B cell (primary cell): Measurements from ENCODE around the gene GMEB2. TPM values are rescaled to one million over a fixed set of nuclear protein-coding genes. Genes with fewer than 3 reads are reported as not detected.

Experiments used
- ATAC-seq: fragments of 200-7000 bp; cut with Tn5 transposase; one replicate; pipeline ENCODE4 v1.10.0; 2021; ENCODE audit warnings: low read depth, mild to moderate bottlenecking, moderate number of reproducible peaks, moderate library complexity
- CTCF ChIA-PET: fragments of 350-600 bp; sonication (Branson Sonifier 250); formaldehyde crosslinking; loops from one replicate; lab custom pipeline; 2021; ENCODE audit warnings: antibody characterized with exemption, inconsistent platforms; lab: Charles Lee
- POLR2A ChIA-PET: fragments of 350-600 bp; sonication (Branson Sonifier 250); formaldehyde crosslinking; loops from one replicate; lab custom pipeline; 2021; ENCODE audit warnings: antibody characterized with exemption; lab: Charles Lee
- DNase-seq: peaks from one replicate; pipeline ENCODE4 v3.0.0; 2013
- H2AFZ ChIP-seq: 2 replicates; pipeline ENCODE4 v1.6.1; 2012; ENCODE audit warnings: mild to moderate bottlenecking, low read depth, low read length; ENCODE audit not compliant: insufficient read depth, poor library complexity, severe bottlenecking
- H3K27ac ChIP-seq, 2 donors: 1 replicate in 1 of 2; 2 replicates in 1 of 2; pipeline ENCODE4 v1.5.1; 2012 to 2013; ENCODE audit warnings: low read length in 2 of 2, mild to moderate bottlenecking in 2 of 2, moderate library complexity in 1 of 2
- H3K27me3 ChIP-seq, 4 experiments: fragments of 200-600 bp in 1 of 4; sonication (generic) in 1 of 4; replicated peaks in 1 of 4; 1 replicate in 2 of 4; 2 replicates in 2 of 4; pipeline versions ENCODE4 v1.6.1 to v1.7.0; 2013 to 2016; ENCODE audit warnings: low read length in 3 of 4, mild to moderate bottlenecking in 2 of 4, mixed read lengths in 1 of 4, moderate library complexity in 1 of 4; ENCODE audit not compliant: insufficient read depth in 4 of 4, control insufficient read depth in 3 of 4; ENCODE audit errors: control extremely low read depth in 1 of 4
- H3K36me3 ChIP-seq, 2 experiments: replicated peaks in 1 of 2; 1 replicate in 1 of 2; 2 replicates in 1 of 2; pipeline versions ENCODE4 v1.6.1 to v1.7.1; 2013; ENCODE audit warnings: low read length in 1 of 2; ENCODE audit not compliant: insufficient read depth in 2 of 2, control insufficient read depth in 1 of 2; ENCODE audit errors: control extremely low read depth in 1 of 2, extremely low read depth in 1 of 2
- H3K4me1 ChIP-seq, 2 donors: fragments of 200-600 bp in 1 of 2; sonication (generic) in 1 of 2; 1 replicate in 1 of 2; 2 replicates in 1 of 2; pipeline versions ENCODE4 v1.5.1 to v1.6.1; 2013 to 2017; ENCODE audit warnings: low read length in 2 of 2; ENCODE audit not compliant: control insufficient read depth in 2 of 2, insufficient read depth in 2 of 2
- H3K4me2 ChIP-seq: replicated peaks from 2 replicates; pipeline ENCODE3; 2012; ENCODE audit warnings: mild to moderate bottlenecking, low read depth, low read length; ENCODE audit not compliant: poor library complexity, severe bottlenecking
- H3K4me3 ChIP-seq, 5 experiments: fragments of 200-600 bp in 1 of 5; sonication (generic) in 1 of 5; 1 replicate in 3 of 5; 2 replicates in 2 of 5; pipeline versions ENCODE4 v1.5.1 to v1.7.0; 2011 to 2016; ENCODE audit warnings: low read length in 4 of 5, mild to moderate bottlenecking in 4 of 5, low read depth in 2 of 5, control low read depth in 1 of 5, moderate library complexity in 1 of 5; ENCODE audit not compliant: insufficient read depth in 1 of 5; ENCODE audit errors: control extremely low read depth in 1 of 5, extremely low read depth in 1 of 5
- H3K79me2 ChIP-seq: fragments of 200-600 bp; sonication (generic); one replicate; pipeline ENCODE4 v1.6.0; 2016; ENCODE audit warnings: low read length; ENCODE audit not compliant: control insufficient read depth, insufficient read depth
- H3K9ac ChIP-seq: fragments of 200-600 bp; sonication (generic); 2 replicates; pipeline ENCODE4 v1.6.1; 2017; ENCODE audit warnings: mild to moderate bottlenecking, low read length, moderate library complexity
- H3K9me3 ChIP-seq, 3 donors: one replicate each; pipeline versions ENCODE4 v1.6.1 to v1.7.1; 2013; ENCODE audit warnings: low read length in 2 of 3; ENCODE audit not compliant: control insufficient read depth in 2 of 3, insufficient read depth in 1 of 3; ENCODE audit errors: control extremely low read depth in 1 of 3
- H4K20me1 ChIP-seq: 2 replicates; pipeline ENCODE4 v1.6.0; 2012; ENCODE audit warnings: mild to moderate bottlenecking, low read length; ENCODE audit not compliant: insufficient read depth, control insufficient read depth, poor library complexity, severe bottlenecking
- H3K27ac Mint-ChIP-seq: one replicate; pipeline ENCODE4 v1.8.0; 2021; ENCODE audit warnings: mixed read lengths
- H3K27me3 Mint-ChIP-seq: one replicate; pipeline ENCODE4 v1.8.0; 2021; ENCODE audit warnings: mixed read lengths
- H3K4me1 Mint-ChIP-seq: one replicate; pipeline ENCODE4 v1.8.0; 2021; ENCODE audit warnings: mixed read lengths
- H3K4me3 Mint-ChIP-seq: one replicate; pipeline ENCODE4 v1.8.0; 2021; ENCODE audit warnings: mixed read lengths
- H3K9me3 Mint-ChIP-seq: one replicate; pipeline ENCODE4 v1.8.0; 2022; ENCODE audit warnings: mixed read lengths; ENCODE audit not compliant: insufficient read depth
- CTCF ChIP-seq: fragments of 200-600 bp; IDR thresholded peaks from one replicate; pipeline ENCODE4 v1.8.0; 2022; ENCODE audit warnings: antibody characterized with exemption, mild to moderate bottlenecking
- EZH2 ChIP-seq: IDR thresholded peaks from 2 replicates; pipeline ENCODE4 v1.6.1; 2012; ENCODE audit warnings: borderline replicate concordance, low read depth, mild to moderate bottlenecking, moderate library complexity, low read length; ENCODE audit not compliant: insufficient read depth, poor library complexity, severe bottlenecking
- WGBS: methylation state at CpG from one replicate; pipeline ENCODE4 v1.1.5; 2013; ENCODE audit warnings: missing lambda C conversion rate; ENCODE audit not compliant: insufficient coverage; 5-methylcytosine and 5-hydroxymethylcytosine counted together
- intact Hi-C: fragments of 100-400 bp; cut with micrococcal nuclease; formaldehyde crosslinking; loops from one replicate; pipeline ENCODE4 v1.10.0; 2022
- polyA plus RNA-seq: library from polyadenylated mRNA; depleted of rRNA; stranded (reverse); fragments of >200 nt; gene quantifications from 2 replicates; pipeline ENCODE4 v1.2.3, GENCODE V29; 2012
- total RNA-seq, 2 donors: library from RNA; stranded (reverse); fragments of 120-200 nt in 1 of 2; gene quantifications; 1 replicate in 1 of 2; 2 replicates in 1 of 2; pipeline versions ENCODE4 v1.2.3 to v1.2.4, GENCODE V29; 2013 to 2022

The GMEB2 gene
- total and polyA plus RNA-seq, 2 donors (not counting 1 experiment from before 2014, with no cell fraction given), result 17.7 to 24.5 TPM

GRCh38 chr20:63675681-63676368 is 48.9 kb upstream of the GMEB2 start:
- no peaks in the 10 kb centered on the region for H3K9me3 Mint-ChIP-seq
- no peaks in the 10 kb centered on the region for H3K27me3 Mint-ChIP-seq
- TF ChIP-seq EZH2, result no peak
- TF ChIP-seq CTCF, result no peak
- Histone ChIP-seq H3K27ac (no peak overlapping the region), H2AFZ (no peak overlapping the region), H3K9ac (no peak overlapping the region), H3K4me2 (no peak overlapping the region), H3K4me3 (no peak overlapping the region), H3K4me1 (no peaks in the 10 kb centered on the region), H4K20me1 (no peaks in the 10 kb centered on the region), H3K9me3 (no peaks in the 10 kb centered on the region), H3K27me3 (no peaks in the 10 kb centered on the region), H3K36me3 (peaks cover 0 to 13% of the 10 kb centered on the region in 2 experiments), H3K79me2 (no peaks in the 10 kb centered on the region)
- no peak overlapping the region for H3K27ac Mint-ChIP-seq
- intact Hi-C loops, result no loop called here
- CTCF ChIA-PET, result no interaction called here
- H3K4me1 Mint-ChIP-seq, result no peaks in the 10 kb centered on the region
- over 99% methylated on average over 8 of the region's 20 CpGs for WGBS
- no peak overlapping the region for H3K4me3 Mint-ChIP-seq
- DNase-seq (no peak), ATAC-seq (no peak)
- POLR2A ChIA-PET, result no interaction called here

DNA sequence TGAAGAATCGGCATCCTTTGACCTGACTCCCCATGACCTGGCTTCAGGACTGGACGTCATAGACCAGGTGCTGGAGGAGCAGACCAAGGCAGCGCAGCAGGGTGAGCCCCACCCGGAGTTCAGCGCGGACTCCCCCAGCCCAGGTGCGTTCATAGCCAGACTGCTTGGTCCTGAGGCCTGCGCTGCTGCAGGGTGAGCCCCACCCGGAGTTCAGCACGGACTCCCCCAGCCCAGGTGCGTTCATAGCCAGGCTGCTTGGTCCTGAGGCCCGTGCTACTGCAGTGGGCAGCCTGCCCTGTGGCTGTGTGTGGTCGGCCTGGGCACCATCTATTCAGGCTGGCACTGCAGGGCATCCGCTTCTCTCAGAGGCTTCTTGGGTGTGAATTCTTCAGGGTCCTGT is 47.0 kb upstream of the GMEB2 start:
- Mint-ChIP-seq H3K27ac (no peak overlapping the region), H3K27me3 (no peaks in the 10 kb centered on the region), H3K4me1 (no peaks in the 10 kb centered on the region), H3K9me3 (no peaks in the 10 kb centered on the region), H3K4me3 (no peak overlapping the region)
- DNase-seq (no peak), ATAC-seq (no peak)
- Histone ChIP-seq H4K20me1 (no peaks in the 10 kb centered on the region), H3K4me1 (no peaks in the 10 kb centered on the region), H2AFZ (no peak overlapping the region), H3K27me3 (no peaks in the 10 kb centered on the region), H3K9ac (no peak overlapping the region), H3K79me2 (no peaks in the 10 kb centered on the region), H3K4me3 (no peak overlapping the region), H3K4me2 (no peak overlapping the region), H3K9me3 (no peaks in the 10 kb centered on the region), H3K36me3 (peaks cover 0 to 12% of the 10 kb centered on the region in 2 experiments), H3K27ac (no peak overlapping the region)
- POLR2A ChIA-PET, result no interaction called here
- intact Hi-C loops, result no loop called here
- CTCF ChIA-PET, result interaction anchor here (0.5 kb wide), 1 partner anchor 44 kb away, joined by 3 read pairs; no protein-coding TSS in a partner anchor
- 97% methylated on average over 13 of the region's 14 CpGs for WGBS
- TF ChIP-seq CTCF (no peak), EZH2 (no peak)
